H1 (cell line): ENCODE data around the gene CPSF2. TPM values are rescaled to one million over a fixed set of nuclear protein-coding genes. Genes with fewer than 3 reads are reported as not detected.

Source experiments
- HDAC6 ChIP-seq: IDR thresholded peaks from one replicate; pipeline ENCODE4 v1.7.1; 2012; ENCODE audit warnings: low read depth, mild to moderate bottlenecking, inconsistent platforms, low read length, moderate library complexity
- SP4 ChIP-seq: IDR thresholded peaks from 2 replicates; pipeline ENCODE4 v1.6.1; 2012; ENCODE audit warnings: low read length, inconsistent platforms
- polyA plus RNA-seq, 7 experiments: library from polyadenylated mRNA; depleted of rRNA in 3 of 7; stranded (reverse) in 5 of 7; unstranded in 2 of 7; fragments of >200 nt in 5 of 7; fragments of 200-250 nt in 2 of 7; gene quantifications; 1 replicate in 5 of 7; 2 replicates in 1 of 7; 4 replicates in 1 of 7; pipeline versions ENCODE4 v1.2.1 to v1.2.3, GENCODE V29; 2011 to 2013; ENCODE audit warnings: missing spikeins in 2 of 7, mixed read lengths in 2 of 7
- total RNA-seq: library from RNA; stranded (reverse); fragmentation: NEBNext Ultra II Directional; extraction: Animal tissue kit (Norgen Biotek cat#: 25700); gene quantifications from 2 replicates; pipeline ENCODE4 v1.2.1, GENCODE V29; 2021

Gene CPSF2
- total and polyA plus RNA-seq, 2 of the 8 experiments (the other 6 are each of a cell fraction or from before 2014, with no cell fraction given): 11.3 to 130 TPM

GRCh38 chr14:92106143-92106926 lies 15.4 kb upstream of the CPSF2 start, which contains the start of gene ATXN3 (continued):
- no peak for TF ChIP-seq HDAC6
- no peak for TF ChIP-seq SP4
